Stimulated activated naive CD4-positive, alpha-beta T cell treated with Interleukin-2 at 50 U/mL for 16 hours (primary cell): ENCODE data around the gene PIAS1.
A peak's percentile ranks its signal among the peaks of the same experiment; 100 is the strongest.
"Not testable (repeated sequence)": the region's sequence is repeated elsewhere in the genome, so short reads cannot be mapped to it uniquely, and the experiment has no call there.

Source experiments
- DNase-seq: peaks from one replicate; lab custom pipeline; 2025; lab: John Stamatoyannopoulos, UW

PIAS1 gene

GRCh38 chr15:68218847-68219798, 165.0 kb downstream of the PIAS1 start:
- DNase-seq, result no peak

DNA sequence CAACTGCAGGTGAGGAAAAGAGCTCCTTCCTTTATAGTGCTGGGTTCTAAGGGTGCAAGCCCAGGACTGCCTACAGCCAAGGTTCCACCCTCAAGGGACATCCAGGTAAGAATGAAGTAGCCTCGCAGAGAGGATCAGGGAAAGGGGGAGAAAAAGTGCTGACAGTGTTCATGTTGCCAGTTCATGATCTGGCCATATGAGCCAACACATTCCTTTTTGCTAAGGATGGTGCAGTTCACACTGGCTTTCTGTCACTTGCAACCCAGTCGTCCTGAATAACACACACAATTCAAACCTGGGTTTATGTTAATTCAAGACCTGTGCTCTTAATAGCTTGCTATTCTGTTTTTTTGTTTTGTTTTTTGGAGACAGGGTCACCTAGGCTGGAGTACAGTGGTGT, 166.4 kb downstream of the PIAS1 start:
- DNase-seq, result no peak

DNA sequence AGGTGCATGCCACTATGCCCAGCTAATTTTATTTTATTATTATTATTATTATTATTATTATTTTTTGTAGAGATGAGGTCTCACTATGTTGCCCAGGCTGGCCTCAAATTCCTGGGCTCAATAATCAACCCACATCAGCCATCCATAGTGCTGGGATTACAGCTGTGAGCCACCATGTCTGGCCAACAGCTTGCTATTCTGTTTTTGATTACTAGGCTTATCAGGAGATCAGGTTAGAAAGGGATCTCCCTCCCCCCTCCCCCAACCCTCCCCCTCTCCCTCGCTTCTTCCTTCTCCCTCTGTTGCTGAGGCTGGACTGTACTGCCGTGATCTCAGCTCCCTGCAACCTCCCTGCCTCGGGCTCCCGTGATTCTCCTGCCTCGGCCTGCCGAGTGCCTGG, 166.9 kb downstream of the PIAS1 start:
- DNase-seq, result no peak

GRCh38 chr15:68221530-68222431, 167.7 kb downstream of the PIAS1 start:
- DNase-seq, result not testable (repeated sequence)

DNA sequence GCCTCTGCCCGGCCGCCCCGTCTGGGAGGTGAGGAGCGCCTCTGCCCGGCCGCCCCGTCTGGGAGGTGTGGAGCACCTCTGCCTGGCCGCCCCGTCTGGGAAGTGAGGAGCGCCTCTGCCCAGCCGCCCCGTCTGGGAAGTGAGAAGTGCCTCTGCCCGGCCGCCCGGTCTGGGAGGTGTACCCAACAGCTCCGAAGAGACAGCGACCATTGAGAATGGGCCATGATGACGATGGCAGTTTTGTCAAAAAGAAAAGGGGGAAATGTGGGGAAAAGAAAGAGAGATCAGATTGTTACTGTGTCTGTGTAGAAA, 168.3 kb downstream of the PIAS1 start:
- DNase-seq, result not testable (repeated sequence)

GRCh38 chr15:68223171-68223570, 169.1 kb downstream of the PIAS1 start:
- no peak for DNase-seq

- no peak for DNase-seq
Measured at GRCh38 chr15:68224108-68224507, 170.0 kb downstream of the PIAS1 start.

- no peak for DNase-seq
Measured at GRCh38 chr15:68224546-68225250, 170.6 kb downstream of the PIAS1 start.

GRCh38 chr15:68225442-68225841, 171.3 kb downstream of the PIAS1 start:
- not testable (repeated sequence) for DNase-seq

GRCh38 chr15:68227643-68228142, 173.6 kb downstream of the PIAS1 start:
- DNase-seq, result no peak

GRCh38 chr15:68228143-68228970, 174.2 kb downstream of the PIAS1 start:
- DNase-seq, result no peak

DNA sequence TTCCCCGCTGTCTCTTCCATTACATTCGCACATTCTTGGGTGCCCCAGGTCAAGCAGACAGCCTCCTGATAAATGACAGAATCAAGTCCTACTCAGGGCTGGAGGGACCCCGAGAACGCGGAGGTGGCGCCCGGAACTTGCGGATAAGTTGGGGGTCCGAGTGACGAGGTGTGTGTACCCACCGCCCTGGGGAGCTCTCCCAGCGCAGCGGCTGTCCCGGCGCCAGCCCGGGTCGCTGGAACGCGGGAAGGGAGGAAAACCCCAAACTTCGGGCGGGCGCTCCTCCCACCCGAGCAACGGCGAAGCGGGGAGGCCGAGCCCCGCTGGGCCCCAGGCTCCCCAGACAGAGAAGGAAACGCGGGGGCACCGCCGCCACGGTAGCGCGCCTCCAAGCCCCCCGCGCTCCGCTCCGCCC, 174.9 kb downstream of the PIAS1 start:
- no peak for DNase-seq

- peak; percentile 80 for DNase-seq
Measured at GRCh38 chr15:68229386-68230156, 175.5 kb downstream of the PIAS1 start, which contains the start of gene CLN6. TSS of gene CLN6 (minus strand) at chr15:68229728. CDS start at chr15:68229584, 144 bp downstream.

DNA sequence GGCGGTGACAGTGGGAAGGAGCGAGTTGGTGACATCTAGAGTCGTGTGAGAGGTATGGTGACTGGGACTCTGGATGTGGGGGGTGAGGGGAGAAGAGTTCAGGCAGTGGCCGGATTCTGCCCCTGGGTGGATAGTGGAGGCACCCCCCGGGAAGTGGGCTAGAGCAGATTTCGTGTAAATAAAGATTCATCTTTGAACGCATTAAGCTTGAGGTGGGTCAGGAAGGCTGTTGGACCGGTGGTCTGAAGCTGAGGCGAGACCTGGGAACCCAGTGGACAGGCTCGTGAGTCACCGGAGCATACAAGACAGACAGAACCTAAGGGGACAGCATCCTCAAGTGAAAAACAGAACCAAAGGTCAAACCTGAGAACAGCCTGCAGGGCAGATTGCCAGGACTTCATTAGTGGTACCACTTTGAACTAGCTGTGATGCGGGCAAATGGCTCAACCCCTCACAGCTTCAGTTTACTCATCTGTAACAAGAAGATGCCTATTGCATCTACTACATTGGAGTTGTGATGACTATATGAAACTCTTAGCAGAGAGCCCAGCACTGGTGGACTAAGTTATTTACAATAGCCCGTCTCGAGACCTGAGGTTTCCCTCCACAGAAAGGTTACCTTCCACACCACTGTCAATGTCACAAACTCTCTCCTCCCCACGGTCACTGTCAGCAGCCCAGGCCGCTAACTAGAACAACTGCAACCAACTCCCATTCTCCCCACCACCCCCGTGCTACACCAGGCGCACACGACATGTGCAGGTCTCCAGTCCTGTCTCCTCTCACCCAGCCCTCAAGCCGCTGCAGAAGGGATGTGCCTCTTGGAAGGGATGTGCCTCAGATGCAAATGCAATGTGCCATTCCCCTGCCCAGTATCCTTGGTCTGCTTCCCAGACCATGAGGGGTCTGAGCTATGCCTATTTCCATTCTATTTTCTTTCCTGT, 176.3 kb downstream of the PIAS1 start:
- DNase-seq, result peak; percentile 6

DNA sequence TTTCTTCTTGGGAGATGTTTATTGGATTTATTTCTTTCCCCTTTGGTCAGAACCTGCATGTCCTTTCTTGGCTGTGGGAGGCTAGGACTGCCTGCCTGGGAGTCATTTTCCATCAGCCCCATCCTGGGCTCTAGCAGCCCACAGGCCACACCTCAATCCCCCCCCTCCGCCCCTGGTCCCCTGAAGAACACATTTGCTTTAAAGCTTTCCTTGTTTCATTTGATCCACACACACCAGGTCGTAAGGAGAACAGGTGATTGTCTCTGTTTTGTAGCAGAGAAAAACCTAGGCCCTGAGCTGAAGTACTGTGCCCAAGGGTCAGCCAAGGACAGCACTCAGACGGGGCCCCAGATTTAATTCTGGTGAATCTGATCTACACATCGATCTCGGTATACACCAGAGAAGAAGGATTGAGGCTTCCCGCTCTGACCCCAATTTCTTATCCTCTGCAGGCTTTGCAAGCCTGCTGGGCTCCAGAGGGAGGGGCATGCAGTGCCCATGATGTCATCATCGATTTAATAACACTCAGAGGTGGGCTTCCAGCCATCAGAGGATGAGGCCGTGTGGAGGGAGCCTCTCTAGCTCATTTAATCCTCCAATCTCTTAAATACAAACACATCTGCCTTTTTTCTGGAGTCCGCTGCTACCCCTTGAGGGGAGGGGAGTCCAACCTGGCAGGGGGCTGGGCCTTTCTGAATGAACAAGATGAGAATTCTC, 177.1 kb downstream of the PIAS1 start:
- DNase-seq, result no peak

- no peak for DNase-seq
Measured at GRCh38 chr15:68232449-68232848, 178.3 kb downstream of the PIAS1 start.

GRCh38 chr15:68232937-68233336, 178.8 kb downstream of the PIAS1 start:
- DNase-seq, result no peak

GRCh38 chr15:68234060-68234459, 179.9 kb downstream of the PIAS1 start:
- no peak for DNase-seq
